KG1 (cell line): ENCODE measurements around the gene TRERF1.

Source experiments
- DNase-seq: peaks from one replicate; lab custom pipeline; 2025; lab: John Stamatoyannopoulos, UW

TRERF1 gene

DNA sequence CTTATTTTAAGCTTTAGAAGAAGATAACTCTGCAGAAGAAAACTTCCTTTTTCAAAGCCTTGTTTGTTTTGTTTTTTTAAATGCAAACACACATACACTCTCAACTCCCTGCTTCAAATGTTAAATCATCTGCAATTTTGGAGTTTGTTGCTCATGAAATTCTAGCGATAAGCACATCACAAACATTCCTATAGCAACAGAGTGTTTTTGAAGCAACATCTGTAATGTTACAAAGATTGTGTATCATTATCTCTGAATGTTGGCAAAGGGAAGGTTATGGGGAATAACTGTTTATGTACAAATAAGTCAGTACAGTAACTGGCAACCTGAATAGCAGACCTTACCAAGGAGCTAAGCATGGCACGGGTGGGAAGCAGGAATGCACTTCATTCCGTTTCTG is 149.3 kb downstream of the TRERF1 start:
- DNase-seq, result no peak

DNA sequence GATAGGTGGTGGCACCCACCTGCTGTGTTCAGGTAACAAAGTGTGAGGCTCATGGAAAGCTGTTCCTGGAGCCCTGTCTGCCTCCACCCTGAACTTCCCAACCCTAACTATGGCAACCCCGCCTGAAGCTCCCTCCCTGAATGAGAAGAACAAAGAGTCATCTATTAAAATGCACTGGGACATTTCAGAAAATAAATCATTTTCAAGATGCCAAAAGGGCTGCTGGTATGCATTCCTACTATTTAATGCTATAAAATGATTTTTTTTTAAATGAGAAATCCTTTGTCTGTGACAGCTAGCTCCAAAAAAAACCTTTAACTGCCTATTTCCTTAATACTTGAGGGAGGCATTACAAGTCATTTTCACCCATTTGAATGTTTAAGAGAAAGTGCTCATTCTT is 149.7 kb downstream of the TRERF1 start:
- no peak for DNase-seq

DNA sequence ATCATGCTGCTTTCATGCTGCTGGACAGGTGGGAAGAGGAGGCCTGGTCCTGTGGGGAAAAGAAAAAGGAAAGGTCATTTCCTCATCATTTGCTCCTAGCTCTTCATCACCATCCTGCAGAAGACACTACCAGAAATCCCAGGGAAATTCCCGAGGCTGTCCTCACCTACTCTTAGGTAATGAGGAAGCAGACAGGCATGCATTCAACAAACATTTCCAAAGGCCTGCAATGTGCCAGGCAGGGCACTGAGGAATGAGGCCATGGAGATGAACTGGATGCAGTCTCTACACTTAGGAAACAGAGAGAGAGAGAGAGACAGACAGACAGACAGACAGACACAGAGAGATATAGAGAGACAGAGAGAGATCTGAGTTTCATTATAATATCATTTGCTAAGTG is 151.0 kb downstream of the TRERF1 start:
- no peak for DNase-seq

GRCh38 chr6:42300185-42300584 is 151.5 kb downstream of the TRERF1 start:
- no peak for DNase-seq

DNA sequence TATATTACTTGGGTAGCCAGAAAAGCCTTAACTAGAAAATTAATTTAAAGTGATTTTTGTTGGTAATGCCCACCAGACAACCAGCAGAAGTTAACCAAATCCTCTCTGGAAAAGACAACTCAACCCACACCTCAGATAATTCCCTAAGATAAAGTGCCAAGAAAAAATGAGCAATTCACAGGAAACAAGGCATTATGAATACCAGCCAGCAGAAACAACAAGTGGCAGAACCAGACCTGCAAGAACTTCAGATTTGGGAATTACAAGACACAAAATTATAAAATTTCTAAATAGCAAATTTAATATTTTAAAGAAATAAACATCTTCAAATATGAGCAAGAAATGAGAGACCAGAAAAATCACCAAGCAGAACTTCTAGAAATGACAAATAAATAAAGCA is 154.1 kb downstream of the TRERF1 start:
- DNase-seq, result no peak

- no peak for DNase-seq
These were observed 155.1 kb downstream of the TRERF1 start for GRCh38 chr6:42296614-42297013.

GRCh38 chr6:42295677-42296076 is 156.0 kb downstream of the TRERF1 start:
- DNase-seq, result no peak

DNA sequence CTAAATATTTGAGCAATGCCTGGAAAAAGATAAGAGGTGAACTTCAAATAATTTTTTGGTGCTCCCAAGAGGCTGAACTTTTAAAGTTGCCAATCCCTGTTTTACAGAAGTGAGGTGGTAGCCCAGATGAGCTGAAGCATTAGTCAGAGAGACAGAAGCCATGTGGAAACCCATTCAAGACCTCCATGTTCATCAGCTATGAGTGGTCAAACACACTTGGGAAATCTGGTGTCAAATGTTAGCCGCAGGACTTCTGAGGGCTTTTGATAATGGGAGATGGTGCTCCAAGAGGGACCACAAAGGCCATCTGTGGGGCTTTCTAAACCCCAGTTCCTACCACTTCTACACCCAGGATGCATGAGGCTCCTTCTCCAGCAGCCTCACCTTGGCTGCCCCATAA is 156.5 kb downstream of the TRERF1 start:
- DNase-seq, result no peak

GRCh38 chr6:42294759-42295158 is 157.0 kb downstream of the TRERF1 start:
- DNase-seq, result no peak

DNA sequence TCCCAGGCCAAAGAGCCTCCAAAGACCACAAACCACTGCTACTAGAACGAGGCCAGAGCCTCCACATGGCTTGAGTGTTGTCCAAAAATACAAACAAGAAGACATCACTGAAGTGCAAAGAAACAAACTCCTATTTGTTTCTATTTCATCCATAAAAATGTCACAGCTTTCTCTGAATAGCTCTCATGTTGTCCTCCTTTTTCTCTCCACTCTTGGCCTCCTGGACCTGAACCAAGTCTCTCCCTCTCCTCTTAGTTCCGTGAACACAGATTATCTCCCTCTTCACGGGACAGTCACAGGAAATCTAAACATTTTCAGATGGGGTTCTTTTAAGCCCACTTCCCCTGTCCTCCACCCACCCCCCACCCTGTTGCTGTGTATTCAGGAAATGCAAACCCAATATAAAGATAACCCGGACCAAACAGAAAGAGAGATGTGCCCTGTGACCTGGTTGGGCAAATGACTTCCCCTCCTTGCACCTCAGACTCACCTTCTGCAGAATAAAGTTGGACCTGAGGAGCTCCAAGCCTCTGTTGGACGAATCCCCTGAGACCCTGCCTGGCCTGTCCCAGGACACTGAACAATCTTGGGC is 158.2 kb downstream of the TRERF1 start:
- no peak for DNase-seq

GRCh38 chr6:42292004-42292740 is 159.6 kb downstream of the TRERF1 start:
- no peak for DNase-seq

GRCh38 chr6:42287756-42288155 is 164.0 kb downstream of the TRERF1 start:
- DNase-seq, result no peak

- DNase-seq, result no peak
These were observed 170.2 kb downstream of the TRERF1 start for GRCh38 chr6:42281570-42281969.

DNA sequence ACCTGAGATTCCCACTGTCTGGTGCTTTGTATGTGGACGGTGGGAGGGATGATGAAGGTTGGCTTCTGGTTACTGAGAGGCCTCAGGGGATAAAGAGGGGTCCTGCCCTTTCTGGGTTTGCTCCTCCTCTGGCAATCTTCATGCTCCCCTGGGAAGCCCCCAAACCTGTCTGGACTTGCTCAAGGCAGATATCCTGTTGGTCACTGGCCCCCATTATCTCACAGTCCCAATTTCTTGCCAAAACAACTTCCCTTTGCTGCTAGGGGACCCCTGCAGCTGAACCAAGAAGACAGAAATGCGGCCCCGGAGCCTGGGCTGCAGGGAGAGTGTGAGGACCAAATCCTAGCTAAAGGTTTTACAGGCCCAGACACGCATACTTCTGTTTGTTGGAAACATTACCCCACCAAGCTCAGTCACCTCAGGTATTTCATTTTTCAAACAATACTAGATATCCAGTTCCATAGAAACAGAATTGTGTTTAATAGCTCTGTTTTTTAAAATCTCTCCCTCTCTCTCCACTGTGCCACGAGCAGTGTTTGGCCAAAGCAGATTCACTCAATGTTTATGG is 170.7 kb downstream of the TRERF1 start:
- no peak for DNase-seq

DNA sequence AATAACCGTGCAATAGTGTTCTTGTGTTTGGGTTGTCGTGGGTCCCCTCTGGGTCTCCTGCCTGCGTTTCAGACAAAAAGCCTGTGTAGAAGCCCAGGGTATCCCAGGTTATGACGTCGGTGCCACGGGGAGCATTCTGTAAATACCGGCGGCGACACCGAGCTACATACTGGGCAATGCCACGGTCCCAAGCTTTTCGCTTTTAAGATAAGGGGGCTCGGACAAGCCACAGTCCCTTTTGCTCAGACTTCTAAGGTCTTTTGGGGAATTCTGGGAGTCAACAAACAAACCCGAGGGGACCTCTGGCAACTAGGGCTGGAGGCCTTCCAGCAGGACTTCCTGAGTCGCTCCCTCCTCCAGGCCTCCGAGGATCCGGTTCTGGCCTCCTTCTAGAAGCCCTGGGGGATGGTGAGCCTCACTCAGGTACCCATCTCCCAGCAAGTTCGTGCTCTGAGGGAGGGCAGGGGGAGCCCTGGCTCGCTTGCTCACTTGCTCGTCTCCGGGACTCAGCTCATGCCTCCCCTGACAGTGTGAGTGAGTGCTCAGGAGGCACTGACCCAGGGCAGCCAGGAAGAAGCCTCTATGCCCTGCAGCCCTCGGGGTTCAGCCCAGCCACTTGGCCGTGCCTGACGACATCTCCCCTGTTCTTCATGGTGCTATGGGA is 171.6 kb downstream of the TRERF1 start:
- no peak for DNase-seq

- no peak for DNase-seq
These were observed 172.5 kb downstream of the TRERF1 start for GRCh38 chr6:42279144-42279781.

- no peak for DNase-seq
These were observed 173.4 kb downstream of the TRERF1 start for GRCh38 chr6:42278131-42278853.

DNA sequence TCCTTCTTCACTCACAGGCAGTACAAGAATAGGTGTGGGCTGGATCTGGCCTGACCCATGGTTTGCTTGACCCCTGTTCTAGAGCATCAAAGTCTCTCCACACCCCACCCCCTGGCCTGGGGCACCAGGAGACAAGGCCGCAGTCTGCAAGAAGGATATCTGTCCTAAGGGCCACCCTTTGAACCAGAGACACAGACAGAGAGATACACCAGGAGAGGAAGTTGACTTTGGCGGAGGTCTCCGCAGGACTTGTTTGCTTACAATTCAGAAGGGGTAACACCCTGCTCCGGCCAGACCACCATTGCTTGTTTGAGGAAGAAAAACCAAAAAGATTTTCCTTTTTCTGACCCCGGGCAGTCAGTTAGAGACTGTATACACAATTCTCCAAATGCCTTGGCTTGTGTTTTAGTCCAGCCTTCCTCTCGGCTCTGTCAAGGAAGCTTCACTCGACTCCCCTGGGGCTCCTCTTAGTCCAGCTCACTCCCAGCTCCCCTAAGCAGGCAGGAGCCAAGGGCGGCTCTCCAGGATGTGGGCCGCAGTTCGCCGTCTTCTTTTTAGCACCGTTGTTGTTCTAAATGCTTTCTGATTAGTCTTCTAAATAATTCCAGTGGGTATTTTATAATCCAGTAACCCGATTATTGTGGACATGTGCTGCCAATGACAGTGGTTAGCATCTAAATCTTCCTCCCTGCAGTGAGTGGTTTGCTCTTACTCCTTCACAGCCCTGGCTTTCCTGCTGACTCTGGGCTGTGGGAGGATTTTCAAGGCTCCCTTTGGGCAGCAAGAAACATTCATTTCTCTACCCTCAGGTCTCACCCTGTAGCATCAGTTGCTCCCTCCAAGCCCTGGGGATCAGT is 175.5 kb downstream of the TRERF1 start:
- DNase-seq, result no peak

DNA sequence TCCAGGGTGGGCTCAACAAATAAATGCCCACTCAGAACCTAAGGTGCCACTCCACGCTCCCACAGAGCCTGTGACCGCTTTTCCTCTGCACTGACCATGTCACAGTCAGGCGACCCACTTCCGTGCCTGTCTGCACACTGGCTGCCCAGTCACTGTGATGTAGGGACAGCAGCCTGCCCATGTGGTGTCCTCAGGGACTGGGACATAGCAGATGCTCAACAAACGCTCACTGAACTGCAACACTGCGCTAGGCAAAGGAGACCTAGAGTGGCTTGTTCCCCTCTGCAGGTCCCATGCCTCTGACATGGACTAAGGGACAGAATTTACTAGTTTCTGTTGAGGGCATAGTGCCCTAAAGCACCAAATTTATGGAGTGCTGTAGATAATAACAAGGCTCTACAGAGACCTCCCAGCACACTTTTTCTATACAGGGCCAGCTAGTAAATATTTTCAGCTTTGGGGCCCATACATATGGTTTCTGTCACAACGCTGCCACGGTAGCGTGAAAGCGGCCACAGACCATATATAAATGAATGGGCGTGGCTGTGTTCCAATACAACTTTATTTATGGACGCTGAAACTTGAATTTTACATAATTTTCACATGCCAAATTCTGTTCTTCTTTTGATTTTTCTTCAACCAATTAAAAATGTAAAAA is 176.2 kb downstream of the TRERF1 start:
- no peak for DNase-seq

DNA sequence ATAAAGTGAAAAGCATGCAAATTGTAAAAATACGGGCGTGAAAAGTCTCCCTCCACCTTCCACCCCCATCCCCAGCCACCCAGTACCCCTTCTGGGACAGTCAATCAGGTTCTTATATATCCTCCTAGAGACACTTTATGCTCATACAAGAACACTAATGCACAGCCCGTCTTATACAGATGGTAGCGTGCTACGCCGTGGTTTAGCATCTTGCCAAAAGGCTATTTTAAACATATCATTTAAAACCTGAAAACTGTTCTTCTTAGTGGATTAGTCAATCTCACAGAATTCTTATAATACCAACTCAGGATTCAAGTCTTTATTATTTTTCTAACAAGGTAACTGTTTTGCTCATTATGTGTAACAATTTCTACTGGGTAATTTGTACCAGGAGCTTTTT is 176.8 kb downstream of the TRERF1 start:
- no peak for DNase-seq
